PC-9 (cell line): ENCODE measurements around the gene CST7.

Experiments
- CTCF ChIP-seq: fragments of 200-600 bp; sonication (generic); conservative IDR thresholded peaks from 2 replicates; pipeline ENCODE4 v1.6.1; 2017; ENCODE audit warnings: mixed run types, antibody characterized with exemption, mild to moderate bottlenecking, moderate library complexity
- EZH2 ChIP-seq: fragments of 200-600 bp; sonication (generic); IDR thresholded peaks from 2 replicates; pipeline ENCODE4 v1.8.0; 2017; ENCODE audit warnings: antibody characterized with exemption, low read depth

- TF ChIP-seq CTCF (no peak), EZH2 (no peak)
Measured at GRCh38 chr20:24956001-24956841, 7.2 kb downstream of the CST7 start.
